ENCODE measurements around the gene SLC22A3. TPM values are rescaled to one million over a fixed set of nuclear protein-coding genes. Genes with fewer than 3 reads are reported as not detected.

Gene SLC22A3
- total and polyA plus RNA-seq, 11 donors, result 0.45 to 3.0 (median 0.75) TPM

DNA sequence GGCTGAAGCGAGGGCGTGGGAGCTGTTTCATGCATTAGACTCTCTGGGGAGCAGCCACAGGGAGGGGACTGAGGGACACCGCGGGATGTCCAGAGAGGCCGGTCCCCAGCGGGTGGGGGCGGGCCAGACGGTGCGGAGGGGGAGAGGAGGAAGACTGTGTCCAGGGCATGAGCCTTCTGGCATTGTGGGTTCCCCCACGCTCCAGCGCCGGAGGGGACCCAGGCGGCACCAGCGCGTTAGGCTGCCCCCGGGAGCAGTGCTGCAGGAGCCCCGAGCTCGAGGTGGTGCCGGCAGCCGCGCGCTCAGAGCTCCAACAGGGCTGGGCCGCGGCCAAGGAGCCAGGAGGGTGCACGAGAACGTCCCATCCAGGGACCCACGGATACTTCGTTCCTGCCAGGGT is 14.4 kb downstream of the SLC22A3 start:
- no peaks in the 10 kb centered on the region for H3K36me3 ChIP-seq
- H3K27ac ChIP-seq, result no peak overlapping the region
- WGBS, 4 donors, result 75 to 84% (median 80%) methylated on average over 15 to 28 of the region's 28 CpGs
- ATAC-seq (peak in 2 of 4 donors; percentile 42 to 48), DNase-seq (peak in 1 of 5 donors; percentile 55)
- H3K9me3 ChIP-seq, result no peaks in the 10 kb centered on the region
- no peak overlapping the region for H3K4me3 ChIP-seq
- intact Hi-C loops (cut with DNase I), result no loop called here
- no peaks in the 10 kb centered on the region for H3K4me1 ChIP-seq
- TF ChIP-seq POLR2A (IDR thresholded peaks at IDR 0.05), result no peak
- TF ChIP-seq, protein P1, sequence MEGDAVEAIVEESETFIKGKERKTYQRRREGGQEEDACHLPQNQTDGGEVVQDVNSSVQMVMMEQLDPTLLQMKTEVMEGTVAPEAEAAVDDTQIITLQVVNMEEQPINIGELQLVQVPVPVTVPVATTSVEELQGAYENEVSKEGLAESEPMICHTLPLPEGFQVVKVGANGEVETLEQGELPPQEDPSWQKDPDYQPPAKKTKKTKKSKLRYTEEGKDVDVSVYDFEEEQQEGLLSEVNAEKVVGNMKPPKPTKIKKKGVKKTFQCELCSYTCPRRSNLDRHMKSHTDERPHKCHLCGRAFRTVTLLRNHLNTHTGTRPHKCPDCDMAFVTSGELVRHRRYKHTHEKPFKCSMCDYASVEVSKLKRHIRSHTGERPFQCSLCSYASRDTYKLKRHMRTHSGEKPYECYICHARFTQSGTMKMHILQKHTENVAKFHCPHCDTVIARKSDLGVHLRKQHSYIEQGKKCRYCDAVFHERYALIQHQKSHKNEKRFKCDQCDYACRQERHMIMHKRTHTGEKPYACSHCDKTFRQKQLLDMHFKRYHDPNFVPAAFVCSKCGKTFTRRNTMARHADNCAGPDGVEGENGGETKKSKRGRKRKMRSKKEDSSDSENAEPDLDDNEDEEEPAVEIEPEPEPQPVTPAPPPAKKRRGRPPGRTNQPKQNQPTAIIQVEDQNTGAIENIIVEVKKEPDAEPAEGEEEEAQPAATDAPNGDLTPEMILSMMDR (IDR thresholded peaks at IDR 0.05), result no peak
- peaks cover 0 to 7% (median 0%) of the 10 kb centered on the region in 9 donors for H3K27me3 ChIP-seq

- intact Hi-C loops (cut with DNase I), result no loop called here
- ATAC-seq (no peak), DNase-seq (no peak)
- TF ChIP-seq POLR2A (IDR thresholded peaks at IDR 0.05), result no peak
- TF ChIP-seq, protein P1 (IDR thresholded peaks at IDR 0.05), result no peak
- H3K27me3 ChIP-seq, result peaks cover 0 to 4% (median 0%) of the 10 kb centered on the region in 9 donors
- H3K27ac ChIP-seq, result no peak overlapping the region
- no peak overlapping the region for H3K4me3 ChIP-seq
- 88 to 93% (median 90%) methylated on average over 25 to 30 of the region's 30 CpGs for WGBS, 4 donors
- H3K36me3 ChIP-seq, result no peaks in the 10 kb centered on the region
- no peaks in the 10 kb centered on the region for H3K4me1 ChIP-seq
- H3K9me3 ChIP-seq, result no peaks in the 10 kb centered on the region
Observed at GRCh38 chr6:160363016-160363996, 15.1 kb downstream of the SLC22A3 start.

DNA sequence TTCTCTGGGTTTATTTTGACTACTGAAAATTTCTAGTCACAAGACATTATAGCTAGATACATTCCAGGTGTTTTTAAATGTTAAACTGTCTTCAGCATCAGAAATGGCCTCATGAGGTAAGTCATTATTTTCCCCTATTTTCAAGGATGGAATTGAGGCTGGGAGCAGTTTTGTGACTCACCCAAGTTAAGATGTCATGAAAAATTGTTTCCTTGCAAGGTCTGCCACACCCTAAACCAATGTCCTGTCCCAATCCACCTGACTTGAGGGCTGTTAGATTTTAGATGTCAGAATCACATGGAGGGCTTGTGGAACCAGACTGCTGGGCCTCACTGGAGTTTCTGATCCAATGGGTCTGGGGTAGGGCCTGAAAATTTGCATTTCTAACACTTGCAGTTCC is 16.9 kb downstream of the SLC22A3 start:
- intact Hi-C loops (cut with DNase I), result no loop called here
- Histone ChIP-seq H3K4me3 (no peak overlapping the region), H3K9me3 (peaks cover 0 to 10% (median 2%) of the 10 kb centered on the region in 12 donors), H3K36me3 (no peaks in the 10 kb centered on the region), H3K4me1 (no peaks in the 10 kb centered on the region), H3K27me3 (peaks cover 0 to 3% (median 0%) of the 10 kb centered on the region in 9 donors), H3K27ac (no peak overlapping the region)
- no peak for ATAC-seq
- no peak for TF ChIP-seq POLR2A (IDR thresholded peaks at IDR 0.05)
- TF ChIP-seq, protein P1 (IDR thresholded peaks at IDR 0.05), result no peak
- no peak for DNase-seq

DNA sequence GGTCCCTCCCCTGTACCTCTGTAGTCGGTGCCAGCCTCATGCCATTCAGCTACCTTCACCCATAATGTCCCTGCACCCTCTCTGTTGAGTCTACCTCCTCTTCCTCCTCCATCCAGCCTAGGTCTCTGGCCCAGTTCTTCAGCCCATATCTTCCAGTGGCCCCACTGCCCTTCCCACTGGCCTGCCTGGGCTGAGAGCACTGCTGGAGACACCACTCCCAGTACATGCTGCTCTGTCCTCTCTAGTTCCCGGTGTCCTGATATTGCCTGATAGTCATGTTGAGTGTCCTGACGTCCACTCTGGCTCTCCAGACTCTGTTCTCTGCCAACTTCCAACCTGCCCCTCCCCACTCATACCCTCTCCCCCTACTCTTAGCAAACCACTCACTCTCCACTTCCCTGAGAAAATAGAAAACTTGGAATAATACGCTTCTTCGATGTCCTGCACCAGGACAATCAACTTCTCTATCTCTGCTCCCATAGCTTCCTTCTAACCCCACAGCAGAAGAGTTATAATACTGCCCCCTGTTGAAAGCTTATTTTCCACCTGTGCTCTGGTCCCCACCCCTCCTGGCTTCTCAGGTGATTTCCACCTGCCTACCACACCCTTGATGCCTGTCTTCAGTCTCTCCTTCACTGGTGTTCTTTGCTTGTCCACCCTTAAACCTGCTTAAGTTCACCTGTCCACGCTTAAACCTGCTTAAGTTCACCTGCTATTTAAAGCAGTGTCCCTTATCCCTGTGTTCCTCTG is 19.8 kb downstream of the SLC22A3 start:
- 75 to 81% (median 79%) methylated on average over 6 of the region's 6 CpGs for WGBS, 4 donors

More for the DNA sequence above, 19.8 kb downstream of the SLC22A3 start:
- no peaks in the 10 kb centered on the region for H3K27me3 ChIP-seq
- H3K27ac ChIP-seq, result no peak overlapping the region
- ATAC-seq (no peak), DNase-seq (no peak)
- intact Hi-C loops (cut with DNase I), result no loop called here
- no peaks in the 10 kb centered on the region for H3K4me1 ChIP-seq
- peaks cover 0 to 14% (median 2%) of the 10 kb centered on the region in 12 donors for H3K9me3 ChIP-seq
- no peaks in the 10 kb centered on the region for H3K36me3 ChIP-seq
- H3K4me3 ChIP-seq, result no peak overlapping the region
- TF ChIP-seq, protein P1 (IDR thresholded peaks at IDR 0.05), result no peak
- TF ChIP-seq POLR2A (IDR thresholded peaks at IDR 0.05), result no peak
